Stimulated activated CD4-positive, alpha-beta T cell treated with anti-CD3 and anti-CD28 coated beads, Interleukin-2, amount 100 ng/mL, for 24 hours (primary cell): ENCODE results near the gene OCIAD2.
"Not testable (repeated sequence)": the region's sequence is repeated elsewhere in the genome, so short reads cannot be mapped to it uniquely, and the experiment has no call there.

Source experiments
- DNase-seq, 2 donors: peaks; one replicate each; pipeline ENCODE4 v3.0.0-alpha.2; 2020

The OCIAD2 gene

DNA sequence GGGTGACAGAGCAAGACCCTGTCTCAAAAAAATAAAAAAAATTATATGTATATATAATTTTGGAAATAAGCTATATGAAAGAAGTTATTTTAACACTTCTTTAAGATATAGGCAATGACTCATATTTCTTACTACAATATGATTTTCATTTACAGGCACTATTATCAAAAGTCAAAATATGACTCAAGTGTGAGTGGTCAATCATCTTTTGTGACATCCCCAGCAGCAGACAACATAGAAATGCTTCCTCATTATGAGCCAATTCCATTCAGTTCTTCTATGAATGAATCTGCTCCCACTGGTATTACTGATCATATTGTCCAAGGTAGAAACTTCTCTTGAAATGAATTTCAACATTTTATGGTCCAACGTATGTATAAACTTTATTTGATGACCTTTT, 54.9 kb downstream of the OCIAD2 start:
- no peak for DNase-seq

DNA sequence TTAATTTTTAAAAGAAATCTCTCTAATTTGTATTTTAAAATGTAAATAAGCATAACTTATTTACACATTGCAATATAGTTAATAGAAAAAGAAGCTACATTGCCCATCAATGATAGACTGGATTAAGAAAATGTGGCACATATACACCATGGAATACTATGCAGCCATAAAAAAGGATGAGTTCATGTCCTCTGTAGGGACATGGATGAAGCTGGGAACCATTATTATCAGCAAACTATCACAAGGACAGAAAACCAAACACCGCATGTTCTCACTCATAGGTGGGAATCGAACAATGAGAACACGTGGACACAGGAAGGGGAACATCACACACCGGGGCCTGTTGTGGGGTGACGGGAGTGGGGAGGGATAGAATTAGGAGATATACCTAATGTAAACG, 57.8 kb downstream of the OCIAD2 start:
- not testable (repeated sequence) for DNase-seq

DNA sequence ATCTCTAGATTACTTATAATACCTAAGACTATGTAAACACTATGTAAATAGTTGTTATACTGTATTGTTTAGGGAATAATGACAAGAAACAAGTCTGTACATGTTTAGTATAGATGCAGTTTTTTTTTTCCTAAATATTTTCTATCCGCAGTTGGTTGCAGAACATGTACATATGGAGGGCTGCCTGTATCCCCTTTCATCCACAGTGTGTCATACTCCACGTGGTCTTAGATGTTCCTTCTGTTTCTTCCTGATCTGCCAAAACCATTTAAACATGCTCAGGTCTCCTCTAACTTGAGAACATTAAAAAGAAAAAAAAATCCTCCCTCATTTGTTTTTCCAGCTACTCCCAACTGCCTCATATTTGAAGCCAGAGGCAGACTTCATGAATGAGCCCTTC, 61.7 kb downstream of the OCIAD2 start:
- DNase-seq = no peak

DNA sequence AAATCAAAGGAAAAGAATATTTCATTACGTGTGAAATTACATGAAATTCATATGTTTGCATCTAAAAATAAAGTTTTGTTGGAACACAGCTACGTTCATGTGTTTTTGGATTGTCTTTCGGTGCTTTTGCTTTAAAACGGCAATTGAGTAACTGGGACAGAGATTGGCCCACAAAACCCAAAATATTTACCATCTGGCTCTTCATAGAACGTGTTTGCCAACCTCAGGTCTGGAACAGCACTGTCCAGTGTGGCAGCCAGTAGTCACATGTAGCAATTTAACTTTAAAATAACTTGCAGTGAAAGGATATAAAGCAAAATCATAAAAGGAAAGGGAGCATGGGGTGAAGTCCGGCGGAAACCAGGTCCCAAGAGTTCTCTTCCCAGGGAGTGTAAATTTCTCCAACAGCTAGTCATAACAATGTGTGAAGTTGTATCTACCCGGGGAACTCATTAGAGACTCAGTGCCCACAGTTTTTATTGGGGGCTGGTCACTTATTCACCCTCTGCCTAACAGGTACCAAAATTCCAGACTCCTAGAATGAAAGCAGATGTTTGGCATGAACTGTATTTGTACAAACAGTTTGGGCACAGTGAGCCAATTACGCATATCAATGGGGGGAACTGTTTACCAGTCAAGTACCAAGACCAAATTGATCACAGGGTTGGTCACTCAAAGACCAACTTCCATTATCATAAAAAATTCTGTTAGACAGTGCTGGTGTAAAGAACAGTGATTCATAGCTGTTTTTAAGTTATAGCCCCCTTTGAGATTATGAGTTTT, 65.3 kb downstream of the OCIAD2 start:
- no peak for DNase-seq

DNA sequence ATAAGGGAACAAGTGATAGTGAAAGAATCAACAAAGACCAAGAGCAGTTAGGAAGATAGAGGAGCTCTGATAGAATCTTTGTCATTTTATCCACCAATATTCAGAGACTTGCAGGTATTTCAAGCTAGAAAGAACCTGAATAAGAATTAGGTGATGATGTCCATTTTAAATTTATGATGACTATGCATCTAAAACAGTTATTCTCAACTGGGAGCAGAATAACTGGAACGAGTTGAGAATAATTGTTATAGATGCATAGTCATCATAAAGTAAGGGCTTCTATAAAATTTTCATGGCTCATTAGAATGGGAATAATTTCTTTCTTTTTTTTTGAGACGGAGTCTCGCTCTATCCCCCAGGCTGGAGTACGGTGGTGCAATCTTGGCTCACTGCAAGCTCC, 69.9 kb downstream of the OCIAD2 start:
- no peak for DNase-seq
